Measurements from ENCODE around the gene FBXO11.

GRCh38 chr2:47815764-47816163 lies 90.5 kb downstream of the FBXO11 start:
- TF ChIP-seq CTCF (tag by site-specific recombination; IDR thresholded peaks at IDR 0.05) = no peak
- no peak for TF ChIP-seq ZSCAN5A (tag by site-specific recombination; IDR thresholded peaks at IDR 0.05)
- no peak for TF ChIP-seq YY1 (tag by site-specific recombination; IDR thresholded peaks at IDR 0.05)
- no peak for TF ChIP-seq REST (tag by site-specific recombination; IDR thresholded peaks at IDR 0.05)
- TF ChIP-seq ELK4 (IDR thresholded peaks at IDR 0.05; ENCODE audit: borderline replicate concordance, low read depth, low read length) = no peak
- no peak for TF ChIP-seq GFI1B (tag by site-specific recombination; IDR thresholded peaks at IDR 0.05)
- TF ChIP-seq ZNF121 (tag by site-specific recombination; IDR thresholded peaks at IDR 0.05) = no peak
- TF ChIP-seq ZFP37 (tag by site-specific recombination; IDR thresholded peaks at IDR 0.05) = no peak
- TF ChIP-seq ZNF785 (tag by site-specific recombination; IDR thresholded peaks at IDR 0.05) = no peak
- TF ChIP-seq ZNF341 (tag by site-specific recombination; IDR thresholded peaks at IDR 0.05; ENCODE audit: low read depth) = no peak
- TF ChIP-seq ZNF664 (tag by site-specific recombination; IDR thresholded peaks at IDR 0.05) = no peak
- TF ChIP-seq HOXD13 (CRISPR knock-in tag; IDR thresholded peaks at IDR 0.05; ENCODE audit: borderline replicate concordance) = no peak
